B cell (primary cell): ENCODE results near the gene MBNL3. TPM values are rescaled to one million over a fixed set of nuclear protein-coding genes. Genes with fewer than 3 reads are reported as not detected.

Source experiments
- ATAC-seq: fragments of 200-7000 bp; cut with Tn5 transposase; one replicate; pipeline ENCODE4 v1.10.0; 2021; ENCODE audit warnings: low read depth, mild to moderate bottlenecking, moderate number of reproducible peaks, moderate library complexity
- CTCF ChIA-PET: fragments of 350-600 bp; sonication (Branson Sonifier 250); formaldehyde crosslinking; loops from one replicate; lab custom pipeline; 2021; ENCODE audit warnings: antibody characterized with exemption, inconsistent platforms; lab: Charles Lee
- POLR2A ChIA-PET: fragments of 350-600 bp; sonication (Branson Sonifier 250); formaldehyde crosslinking; loops from one replicate; lab custom pipeline; 2021; ENCODE audit warnings: antibody characterized with exemption; lab: Charles Lee
- DNase-seq: peaks from one replicate; pipeline ENCODE4 v3.0.0; 2013
- H2AFZ ChIP-seq: 2 replicates; pipeline ENCODE4 v1.6.1; 2012; ENCODE audit warnings: mild to moderate bottlenecking, low read depth, low read length; ENCODE audit not compliant: insufficient read depth, poor library complexity, severe bottlenecking
- H3K27ac ChIP-seq, 2 donors: 1 replicate in 1 of 2; 2 replicates in 1 of 2; pipeline ENCODE4 v1.5.1; 2012 to 2013; ENCODE audit warnings: low read length in 2 of 2, mild to moderate bottlenecking in 2 of 2, moderate library complexity in 1 of 2
- H3K27me3 ChIP-seq, 4 experiments: fragments of 200-600 bp in 1 of 4; sonication (generic) in 1 of 4; replicated peaks in 1 of 4; 1 replicate in 2 of 4; 2 replicates in 2 of 4; pipeline versions ENCODE4 v1.6.1 to v1.7.0; 2013 to 2016; ENCODE audit warnings: low read length in 3 of 4, mild to moderate bottlenecking in 2 of 4, mixed read lengths in 1 of 4, moderate library complexity in 1 of 4; ENCODE audit not compliant: insufficient read depth in 4 of 4, control insufficient read depth in 3 of 4; ENCODE audit errors: control extremely low read depth in 1 of 4
- H3K36me3 ChIP-seq, 2 experiments: replicated peaks in 1 of 2; 1 replicate in 1 of 2; 2 replicates in 1 of 2; pipeline versions ENCODE4 v1.6.1 to v1.7.1; 2013; ENCODE audit warnings: low read length in 1 of 2; ENCODE audit not compliant: insufficient read depth in 2 of 2, control insufficient read depth in 1 of 2; ENCODE audit errors: control extremely low read depth in 1 of 2, extremely low read depth in 1 of 2
- H3K4me1 ChIP-seq, 2 donors: fragments of 200-600 bp in 1 of 2; sonication (generic) in 1 of 2; 1 replicate in 1 of 2; 2 replicates in 1 of 2; pipeline versions ENCODE4 v1.5.1 to v1.6.1; 2013 to 2017; ENCODE audit warnings: low read length in 2 of 2; ENCODE audit not compliant: control insufficient read depth in 2 of 2, insufficient read depth in 2 of 2
- H3K4me2 ChIP-seq: replicated peaks from 2 replicates; pipeline ENCODE3; 2012; ENCODE audit warnings: mild to moderate bottlenecking, low read depth, low read length; ENCODE audit not compliant: poor library complexity, severe bottlenecking
- H3K4me3 ChIP-seq, 5 experiments: fragments of 200-600 bp in 1 of 5; sonication (generic) in 1 of 5; 1 replicate in 3 of 5; 2 replicates in 2 of 5; pipeline versions ENCODE4 v1.5.1 to v1.7.0; 2011 to 2016; ENCODE audit warnings: low read length in 4 of 5, mild to moderate bottlenecking in 4 of 5, low read depth in 2 of 5, control low read depth in 1 of 5, moderate library complexity in 1 of 5; ENCODE audit not compliant: insufficient read depth in 1 of 5; ENCODE audit errors: control extremely low read depth in 1 of 5, extremely low read depth in 1 of 5
- H3K79me2 ChIP-seq: fragments of 200-600 bp; sonication (generic); one replicate; pipeline ENCODE4 v1.6.0; 2016; ENCODE audit warnings: low read length; ENCODE audit not compliant: control insufficient read depth, insufficient read depth
- H3K9ac ChIP-seq: fragments of 200-600 bp; sonication (generic); 2 replicates; pipeline ENCODE4 v1.6.1; 2017; ENCODE audit warnings: mild to moderate bottlenecking, low read length, moderate library complexity
- H3K9me3 ChIP-seq, 3 donors: one replicate each; pipeline versions ENCODE4 v1.6.1 to v1.7.1; 2013; ENCODE audit warnings: low read length in 2 of 3; ENCODE audit not compliant: control insufficient read depth in 2 of 3, insufficient read depth in 1 of 3; ENCODE audit errors: control extremely low read depth in 1 of 3
- H4K20me1 ChIP-seq: 2 replicates; pipeline ENCODE4 v1.6.0; 2012; ENCODE audit warnings: mild to moderate bottlenecking, low read length; ENCODE audit not compliant: insufficient read depth, control insufficient read depth, poor library complexity, severe bottlenecking
- H3K27ac Mint-ChIP-seq: one replicate; pipeline ENCODE4 v1.8.0; 2021; ENCODE audit warnings: mixed read lengths
- H3K27me3 Mint-ChIP-seq: one replicate; pipeline ENCODE4 v1.8.0; 2021; ENCODE audit warnings: mixed read lengths
- H3K4me1 Mint-ChIP-seq: one replicate; pipeline ENCODE4 v1.8.0; 2021; ENCODE audit warnings: mixed read lengths
- H3K4me3 Mint-ChIP-seq: one replicate; pipeline ENCODE4 v1.8.0; 2021; ENCODE audit warnings: mixed read lengths
- H3K9me3 Mint-ChIP-seq: one replicate; pipeline ENCODE4 v1.8.0; 2022; ENCODE audit warnings: mixed read lengths; ENCODE audit not compliant: insufficient read depth
- CTCF ChIP-seq: fragments of 200-600 bp; IDR thresholded peaks from one replicate; pipeline ENCODE4 v1.8.0; 2022; ENCODE audit warnings: antibody characterized with exemption, mild to moderate bottlenecking
- EZH2 ChIP-seq: IDR thresholded peaks from 2 replicates; pipeline ENCODE4 v1.6.1; 2012; ENCODE audit warnings: borderline replicate concordance, low read depth, mild to moderate bottlenecking, moderate library complexity, low read length; ENCODE audit not compliant: insufficient read depth, poor library complexity, severe bottlenecking
- WGBS: methylation state at CpG from one replicate; pipeline ENCODE4 v1.1.5; 2013; ENCODE audit warnings: missing lambda C conversion rate; ENCODE audit not compliant: insufficient coverage; 5-methylcytosine and 5-hydroxymethylcytosine counted together
- intact Hi-C: fragments of 100-400 bp; cut with micrococcal nuclease; formaldehyde crosslinking; loops from one replicate; pipeline ENCODE4 v1.10.0; 2022
- polyA plus RNA-seq: library from polyadenylated mRNA; depleted of rRNA; stranded (reverse); fragments of >200 nt; gene quantifications from 2 replicates; pipeline ENCODE4 v1.2.3, GENCODE V29; 2012
- total RNA-seq, 2 donors: library from RNA; stranded (reverse); fragments of 120-200 nt in 1 of 2; gene quantifications; 1 replicate in 1 of 2; 2 replicates in 1 of 2; pipeline versions ENCODE4 v1.2.3 to v1.2.4, GENCODE V29; 2013 to 2022

The MBNL3 gene
- total and polyA plus RNA-seq, 2 donors (not counting 1 experiment from before 2014, with no cell fraction given) = 16.6 to 63.1 TPM

- no CpG with 5 or more reads among the region's 1 CpG for WGBS
Observed at GRCh38 chrX:132493095-132493494, 4.3 kb upstream of the MBNL3 start.

More at GRCh38 chrX:132493095-132493494, 4.3 kb upstream of the MBNL3 start:
- Histone ChIP-seq H3K9ac (no peak overlapping the region), H2AFZ (no peak overlapping the region), H3K27me3 (peaks cover 0 to 7% (median 0%) of the 10 kb centered on the region in 4 experiments), H3K4me3 (no peak overlapping the region), H3K4me1 (peaks cover 17% of the 10 kb centered on the region in 2 donors), H3K27ac (no peak overlapping the region), H3K79me2 (no peaks in the 10 kb centered on the region), H3K4me2 (no peak overlapping the region), H3K9me3 (no peaks in the 10 kb centered on the region), H3K36me3 (no peaks in the 10 kb centered on the region), H4K20me1 (no peaks in the 10 kb centered on the region)
- no peaks in the 10 kb centered on the region for H3K9me3 Mint-ChIP-seq
- no peak for ATAC-seq
- H3K27me3 Mint-ChIP-seq = no peaks in the 10 kb centered on the region
- DNase-seq = no peak
- CTCF ChIA-PET = no interaction called here
- peaks cover 16% of the 10 kb centered on the region for H3K4me1 Mint-ChIP-seq
- POLR2A ChIA-PET = no interaction called here
- no peak overlapping the region for H3K27ac Mint-ChIP-seq
- H3K4me3 Mint-ChIP-seq = no peak overlapping the region
- TF ChIP-seq EZH2 (no peak), CTCF (no peak)
- intact Hi-C loops = loop anchor here (5.0 kb wide), 1 partner anchor 119 kb away; no protein-coding TSS in a partner anchor
